GM21619 (cell line): ENCODE data around the gene DEK.
"Not testable (repeated sequence)": the region's sequence is repeated elsewhere in the genome, so short reads cannot be mapped to it uniquely, and the experiment has no call there.

Experiments used
- ATAC-seq: cut with Tn5 transposase; IDR thresholded peaks from one replicate; pipeline ENCODE4 v1.9.1; 2021; ENCODE audit not compliant: unreplicated experiment

Gene DEK

GRCh38 chr6:18264219-18264922 lies at the start of gene DEK:
TSS of gene DEK (minus strand) at chr6:18264530. CDS start at chr6:18263987, 543 bp downstream.
- peak; percentile 32 for ATAC-seq

GRCh38 chr6:18312368-18312767 lies 48.0 kb upstream of the DEK start:
- ATAC-seq = no peak

GRCh38 chr6:18310010-18310409 lies 45.7 kb upstream of the DEK start:
- ATAC-seq = not testable (repeated sequence)

GRCh38 chr6:18309046-18309445 lies 44.7 kb upstream of the DEK start:
- no peak for ATAC-seq

- ATAC-seq = no peak
Measured at GRCh38 chr6:18308070-18308735, 43.9 kb upstream of the DEK start.

- ATAC-seq = no peak
Measured at GRCh38 chr6:18306977-18307376, 42.6 kb upstream of the DEK start.

GRCh38 chr6:18302561-18303439 lies 38.5 kb upstream of the DEK start:
- no peak for ATAC-seq

- ATAC-seq = no peak
Measured at GRCh38 chr6:18293076-18293904, 29.0 kb upstream of the DEK start.

GRCh38 chr6:18289283-18289682 lies 25.0 kb upstream of the DEK start:
- ATAC-seq = no peak

- no peak for ATAC-seq
Measured at GRCh38 chr6:18284261-18284660, 19.9 kb upstream of the DEK start.

- no peak for ATAC-seq
Measured at GRCh38 chr6:18281564-18281963, 17.2 kb upstream of the DEK start.

- no peak for ATAC-seq
Measured at GRCh38 chr6:18280084-18280483, 15.8 kb upstream of the DEK start.

- no peak for ATAC-seq
Measured at GRCh38 chr6:18279422-18279821, 15.1 kb upstream of the DEK start.

- no peak for ATAC-seq
Measured at GRCh38 chr6:18277237-18278006, 13.1 kb upstream of the DEK start.

- no peak for ATAC-seq
Measured at GRCh38 chr6:18276610-18277236, 12.4 kb upstream of the DEK start.

- ATAC-seq = no peak
Measured at GRCh38 chr6:18270216-18270615, 5.9 kb upstream of the DEK start.

GRCh38 chr6:18269717-18270116 lies 5.4 kb upstream of the DEK start:
- no peak for ATAC-seq

- ATAC-seq = no peak
Measured at GRCh38 chr6:18269253-18269652, 4.9 kb upstream of the DEK start.

GRCh38 chr6:18268066-18268465 lies 3.7 kb upstream of the DEK start:
- ATAC-seq = no peak

GRCh38 chr6:18266523-18266912 lies 2.2 kb upstream of the DEK start:
- no peak for ATAC-seq
